Dermis blood vessel endothelial cell (primary cell): ENCODE data around the gene FANCG. TPM values are rescaled to one million over a fixed set of nuclear protein-coding genes. Genes with fewer than 3 reads are reported as not detected.

ENCODE experiments used
- DNase-seq: peaks from one replicate; pipeline ENCODE4 v3.0.0; 2010
- total RNA-seq: library from RNA; depleted of rRNA; stranded (reverse); fragments of >200 nt; gene quantifications from 2 replicates; pipeline ENCODE4 v1.2.3, GENCODE V29; 2014

The FANCG gene
- total RNA-seq, 1 donor from 2014 or later = 15.3 TPM

DNA sequence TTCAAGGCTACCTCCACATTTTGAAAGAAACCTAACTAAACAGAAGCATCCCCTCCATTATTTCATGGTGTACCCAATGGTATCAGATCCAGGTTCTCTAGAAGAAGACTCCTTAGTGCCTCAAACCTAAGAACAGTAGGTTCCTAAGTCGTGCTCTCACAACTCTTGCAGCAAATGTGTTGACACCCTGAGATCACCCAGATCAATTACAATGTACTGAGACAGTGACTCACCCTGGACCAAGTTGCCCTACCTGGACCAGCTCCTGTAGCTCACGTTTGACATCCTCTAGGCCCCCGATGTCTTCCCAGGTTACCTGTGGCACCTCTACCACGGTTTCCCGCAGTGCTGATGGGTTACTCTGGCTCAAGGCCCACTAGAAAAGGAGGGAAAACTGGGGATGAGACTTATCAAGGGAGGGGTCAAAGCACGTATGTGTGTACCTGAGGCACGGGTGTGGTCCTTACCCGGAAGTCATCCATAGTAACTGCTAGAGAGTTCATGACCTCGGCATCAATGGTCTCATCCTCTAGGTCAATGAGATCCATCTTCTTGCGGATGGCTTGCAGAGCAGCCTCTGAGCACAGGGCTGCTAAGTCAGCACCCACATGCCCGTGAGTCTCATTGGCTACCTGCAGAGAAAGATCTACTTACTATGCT is 19.1 kb downstream of the FANCG start:
- DNase-seq = no peak

DNA sequence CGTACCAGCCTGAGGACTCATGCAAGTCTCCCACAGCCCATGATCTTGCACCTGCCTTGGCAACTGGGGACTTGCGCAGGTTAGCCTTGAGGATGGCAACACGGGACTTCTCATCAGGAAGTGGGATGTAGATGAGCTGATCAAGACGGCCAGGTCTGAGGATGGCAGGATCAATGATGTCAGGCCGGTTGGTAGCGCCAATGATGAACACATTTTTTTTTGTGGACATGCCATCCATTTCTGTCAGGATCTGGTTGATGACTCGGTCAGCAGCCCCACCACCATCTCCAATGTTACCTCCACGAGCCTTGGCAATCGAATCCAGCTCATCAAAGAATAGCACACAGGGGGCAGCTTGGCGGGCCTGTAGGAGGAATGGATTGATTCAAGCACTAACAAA is 20.3 kb downstream of the FANCG start:
- no peak for DNase-seq

DNA sequence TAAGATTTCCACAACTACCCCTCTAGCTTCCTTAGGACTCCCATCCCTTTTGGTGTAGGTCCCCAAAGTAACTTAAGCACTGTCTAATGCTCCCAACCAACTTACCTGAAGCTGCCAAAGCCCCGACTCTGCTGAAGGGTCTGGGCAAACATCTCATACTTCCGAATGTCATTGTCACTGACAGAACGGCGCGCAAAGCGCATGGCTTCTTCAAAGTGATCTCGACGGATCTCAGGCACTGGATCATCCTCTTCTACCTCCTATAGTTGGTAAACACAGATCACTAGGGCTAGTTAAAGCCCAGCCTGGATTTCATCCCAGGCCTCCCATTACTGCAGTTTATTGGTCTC is 22.5 kb downstream of the FANCG start:
- DNase-seq = no peak

DNA sequence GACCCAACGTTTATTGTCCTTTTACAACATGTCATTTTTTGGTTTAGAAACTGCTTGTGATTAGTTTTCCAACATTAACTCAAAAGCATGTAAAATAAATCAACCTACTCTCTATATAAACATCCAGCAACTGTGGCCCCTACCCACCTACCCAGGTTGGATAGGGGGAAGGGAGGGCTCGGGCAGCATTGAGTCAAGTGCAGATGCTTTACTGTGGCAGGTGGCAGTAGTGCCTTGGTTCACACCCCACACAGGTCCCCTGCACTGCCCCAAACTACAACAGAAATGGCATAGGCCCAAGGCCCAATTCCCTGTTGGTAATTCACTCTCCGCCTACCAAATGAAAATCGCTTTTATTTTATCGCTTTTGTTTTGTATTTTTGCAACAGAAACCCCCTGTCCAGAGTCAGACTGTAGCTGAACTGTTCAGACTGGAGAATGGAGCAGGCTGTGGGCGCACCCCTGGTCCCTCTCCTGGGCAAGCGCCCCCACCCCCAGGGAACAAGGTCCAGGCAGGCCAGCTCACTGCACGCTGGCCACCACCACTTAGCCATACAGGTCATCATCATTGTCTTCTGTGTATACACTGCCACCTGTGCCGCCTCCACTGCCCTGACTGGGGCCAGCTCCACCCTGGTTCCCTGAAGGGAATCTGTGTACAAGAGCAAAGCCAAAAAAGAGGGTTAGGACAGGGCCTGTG is 23.0 kb downstream of the FANCG start:
- no peak for DNase-seq

DNA sequence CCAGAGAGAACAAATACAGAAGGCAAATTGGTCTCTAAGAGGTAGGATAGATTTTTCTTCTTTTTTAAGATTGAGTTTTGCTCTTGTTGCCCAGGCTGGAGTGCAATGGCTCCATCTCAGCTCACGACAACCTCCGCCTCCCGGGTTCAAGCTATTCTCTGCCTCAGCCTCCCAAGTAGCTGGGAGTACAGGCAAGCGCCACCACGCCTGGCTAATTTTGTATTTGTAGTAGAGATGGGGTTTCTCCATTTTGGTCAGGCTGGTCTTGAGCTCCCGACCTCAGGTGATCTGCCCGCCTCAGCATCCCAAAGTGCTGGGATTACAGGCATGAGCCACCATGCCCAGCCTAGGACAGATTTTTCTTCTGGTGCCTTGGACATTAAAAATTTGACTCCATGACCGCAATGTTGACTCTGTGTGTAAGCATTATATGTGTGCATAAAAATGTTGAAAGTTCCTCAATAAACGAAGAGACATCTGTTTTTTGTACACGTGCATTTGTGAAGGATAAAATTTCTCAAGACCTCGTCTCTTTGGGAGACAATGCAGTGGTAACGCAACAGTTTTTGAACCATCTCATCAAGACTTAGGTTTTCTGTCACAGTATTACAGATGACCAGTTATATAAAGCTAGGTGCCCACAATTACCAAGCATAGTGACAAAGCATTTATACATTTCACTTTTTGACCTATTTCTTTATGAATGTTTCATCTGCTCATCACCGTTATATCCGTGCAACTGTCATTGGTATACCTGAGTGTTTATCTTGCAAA is 24.7 kb downstream of the FANCG start:
- DNase-seq = no peak

DNA sequence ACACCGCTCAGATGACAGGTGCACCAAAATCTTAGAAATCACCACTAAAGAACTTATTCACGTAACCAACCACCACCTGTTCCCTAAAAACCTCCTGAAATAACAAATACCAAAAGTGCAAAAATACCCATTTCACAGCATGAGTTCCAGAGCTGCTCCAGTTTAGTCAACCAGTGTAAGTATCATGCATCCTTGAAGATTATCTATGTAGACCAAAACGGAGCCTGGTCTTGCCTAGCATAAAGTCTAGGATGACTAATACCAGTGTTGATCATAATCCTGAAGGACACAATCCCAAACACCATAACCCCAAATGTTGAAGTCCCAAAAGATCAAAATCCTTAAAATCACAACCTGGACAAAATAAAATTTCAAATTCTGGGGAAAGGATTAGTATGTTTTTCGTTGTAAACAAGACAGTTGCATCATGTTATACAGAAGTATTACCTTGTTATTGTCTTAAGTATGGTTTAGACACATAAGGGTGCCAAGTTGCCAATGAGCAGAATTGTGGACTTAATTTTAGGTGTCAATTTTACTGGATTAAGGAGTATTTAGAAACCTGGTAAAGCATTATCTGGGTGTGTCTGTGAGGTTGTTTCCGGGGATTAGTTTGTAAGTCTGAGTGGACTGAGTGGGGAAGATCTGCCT is 25.4 kb downstream of the FANCG start:
- DNase-seq = no peak

DNA sequence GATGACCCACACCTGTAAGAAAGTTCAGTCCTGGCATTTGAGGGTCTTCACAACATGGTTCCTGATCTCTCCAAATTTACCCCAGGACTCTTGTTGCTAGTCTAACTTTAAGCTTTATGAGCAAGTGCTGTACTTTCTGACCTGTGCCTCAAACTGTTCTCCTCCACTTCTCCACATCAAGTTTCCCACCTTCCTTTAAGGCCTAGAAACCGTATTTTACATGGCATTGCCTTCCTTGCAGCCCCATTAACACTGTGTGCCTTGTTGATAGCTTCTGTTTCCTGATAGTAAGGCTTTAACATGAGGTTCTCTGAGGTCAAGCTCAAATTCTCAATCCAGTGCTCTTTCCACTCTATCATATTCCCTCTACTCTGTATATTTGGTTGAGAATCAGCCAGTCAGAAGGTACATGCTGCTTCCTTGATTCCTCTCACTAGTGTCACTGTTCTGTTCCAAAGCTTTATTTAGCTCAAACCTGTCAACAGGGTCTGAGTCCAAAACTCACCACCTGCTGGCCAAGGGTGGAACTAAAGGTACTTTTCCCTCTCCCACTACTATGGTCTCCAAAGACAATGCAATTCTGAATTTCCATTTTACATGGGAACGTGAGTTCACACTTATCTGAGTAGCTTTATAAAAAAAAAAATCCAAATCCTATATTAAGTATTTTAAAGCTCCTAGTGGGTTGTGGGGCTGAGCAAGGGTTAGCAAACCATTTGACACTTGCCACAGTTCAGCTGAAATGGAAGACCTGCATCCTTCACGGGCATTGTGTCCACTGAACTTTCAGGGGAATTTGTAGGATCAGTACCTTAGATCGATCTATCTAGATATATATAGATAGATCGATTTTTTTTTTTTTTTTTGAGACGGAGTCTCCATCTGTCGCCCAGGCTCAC is 28.4 kb downstream of the FANCG start:
- DNase-seq = peak; percentile 75

DNA sequence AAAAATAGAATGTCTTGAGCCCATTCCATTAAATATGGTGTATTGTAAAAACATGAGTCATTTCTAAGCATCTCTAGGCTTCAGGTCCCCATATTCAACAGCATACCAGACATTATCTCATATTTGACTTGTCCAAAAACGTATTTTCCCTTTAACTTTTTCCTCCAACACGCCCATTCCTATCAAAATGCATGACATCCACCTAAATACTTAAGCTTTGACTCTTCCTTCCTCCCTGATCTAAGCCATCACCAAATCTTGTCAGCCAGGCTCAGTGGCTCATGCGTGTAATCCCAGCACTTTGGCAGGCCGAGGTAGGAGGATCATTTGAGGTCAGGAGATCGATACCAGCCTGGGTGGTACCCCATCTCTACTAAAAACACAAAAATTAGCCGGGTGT is 31.2 kb downstream of the FANCG start:
- no peak for DNase-seq

DNA sequence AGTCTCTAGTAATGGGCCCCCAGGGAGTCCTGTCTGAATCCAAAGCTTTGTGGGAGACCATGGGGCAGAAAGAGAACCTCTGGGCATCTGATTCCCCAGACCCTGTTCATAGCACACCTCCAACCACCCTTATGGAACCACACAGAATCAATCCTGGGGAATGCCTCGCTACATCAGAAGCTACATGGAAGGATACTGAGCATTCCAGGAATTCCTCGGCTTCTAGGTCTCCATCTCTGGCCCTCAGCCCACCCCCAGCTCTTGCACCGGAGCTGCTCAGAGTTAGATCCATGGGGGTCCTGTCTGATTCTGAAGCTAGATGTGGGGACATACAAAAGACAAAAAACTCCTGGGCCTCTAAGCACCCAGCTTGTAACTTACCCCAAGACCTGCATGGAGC is 35.7 kb downstream of the FANCG start:
- DNase-seq = no peak

DNA sequence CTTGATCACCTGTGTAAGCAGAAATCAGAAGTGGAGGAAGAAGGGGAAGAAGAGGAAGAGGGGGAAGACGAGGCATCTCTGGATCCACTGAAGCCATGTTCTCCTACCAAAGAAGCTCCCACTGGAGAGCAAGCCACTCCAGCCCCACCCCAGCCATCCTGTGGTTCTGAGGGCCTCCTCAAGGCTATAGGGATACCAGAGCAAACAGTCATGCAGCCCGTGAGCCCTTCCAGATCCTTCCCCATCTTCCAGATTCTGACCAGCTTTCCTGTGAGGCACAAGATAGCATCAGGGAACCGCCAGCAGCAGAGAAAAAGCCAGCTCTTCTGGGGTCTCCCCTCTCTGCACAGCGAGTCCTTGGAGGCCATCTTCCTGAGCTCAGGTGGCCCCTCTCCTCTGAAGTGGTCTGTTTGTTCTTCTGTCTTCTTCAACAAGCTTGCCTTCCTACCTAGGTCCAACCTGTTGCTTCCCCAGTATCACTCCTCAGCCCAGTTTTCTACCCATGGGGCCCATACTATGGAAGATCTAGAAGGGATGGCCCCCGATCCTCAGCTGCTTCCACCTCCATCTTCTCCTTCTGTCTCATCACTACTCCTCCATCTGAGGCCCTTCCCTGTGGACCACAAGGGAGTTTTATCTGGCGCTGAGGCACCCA is 36.7 kb downstream of the FANCG start:
- no peak for DNase-seq

DNA sequence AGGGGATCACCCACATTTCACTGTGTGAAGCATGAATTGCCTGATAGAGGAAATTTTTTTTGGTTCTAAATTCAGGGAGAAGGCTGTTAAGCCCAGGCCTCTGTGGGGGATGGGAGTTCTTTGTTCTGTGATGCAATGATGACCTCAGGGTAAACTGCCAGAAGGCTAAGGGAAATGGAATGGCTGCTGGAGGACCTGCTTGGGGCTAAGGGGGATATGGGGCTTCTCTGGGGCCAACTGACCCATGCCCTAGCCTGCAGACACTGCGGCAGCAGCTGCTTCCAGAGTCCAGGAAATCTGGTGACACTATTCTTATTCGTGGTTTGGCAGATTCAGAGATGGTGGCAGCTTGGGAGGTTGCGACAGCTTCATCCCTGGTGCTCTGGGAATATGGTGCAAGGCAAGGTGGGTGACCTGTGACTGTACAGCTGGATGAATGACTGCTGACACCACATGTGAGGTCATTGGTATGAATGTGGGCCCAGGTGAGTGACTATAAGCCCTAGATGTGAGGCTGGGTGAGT is 37.6 kb downstream of the FANCG start:
- no peak for DNase-seq

DNA sequence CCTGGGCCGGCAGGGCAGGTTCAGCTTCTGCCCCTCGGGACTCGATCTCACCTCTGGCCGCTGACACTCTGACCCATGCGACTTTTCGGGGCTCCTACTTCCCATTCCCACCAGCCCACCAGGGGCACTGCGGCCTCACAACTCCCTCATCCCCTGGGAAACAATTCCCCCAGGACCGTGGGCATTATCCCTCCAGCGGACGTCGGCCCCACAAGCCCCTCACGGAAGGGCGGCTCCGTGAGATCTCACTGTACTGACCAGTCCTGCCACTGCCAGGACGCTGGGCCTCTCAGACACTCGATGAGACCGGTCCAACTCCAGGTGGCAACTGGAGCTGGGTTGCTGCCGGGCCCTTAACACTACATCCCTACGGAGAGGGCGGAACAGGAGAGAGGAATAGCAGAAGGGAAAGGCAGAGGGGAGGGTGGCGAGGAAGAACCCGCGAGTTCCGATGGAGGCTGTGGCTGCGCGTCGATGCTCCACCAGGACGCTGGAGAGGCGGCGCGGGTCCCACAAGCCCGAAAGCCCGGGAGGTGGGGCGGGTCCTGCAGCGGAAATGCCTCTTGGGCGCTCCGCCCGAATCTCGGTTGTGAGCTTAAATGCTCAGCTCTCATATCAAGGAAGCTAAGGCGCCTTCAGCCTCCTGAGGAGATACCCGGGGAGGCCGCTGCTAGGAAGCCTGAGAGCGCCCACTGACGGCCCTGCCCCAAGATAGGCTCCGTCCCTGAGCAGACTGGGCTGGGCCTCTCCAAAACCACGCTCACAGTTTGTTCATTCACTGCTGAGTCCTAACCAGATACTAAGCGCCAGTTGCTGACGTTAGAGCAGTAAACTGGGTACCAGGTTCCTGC is 43.7 kb downstream of the FANCG start:
- DNase-seq = peak; percentile 57

DNA sequence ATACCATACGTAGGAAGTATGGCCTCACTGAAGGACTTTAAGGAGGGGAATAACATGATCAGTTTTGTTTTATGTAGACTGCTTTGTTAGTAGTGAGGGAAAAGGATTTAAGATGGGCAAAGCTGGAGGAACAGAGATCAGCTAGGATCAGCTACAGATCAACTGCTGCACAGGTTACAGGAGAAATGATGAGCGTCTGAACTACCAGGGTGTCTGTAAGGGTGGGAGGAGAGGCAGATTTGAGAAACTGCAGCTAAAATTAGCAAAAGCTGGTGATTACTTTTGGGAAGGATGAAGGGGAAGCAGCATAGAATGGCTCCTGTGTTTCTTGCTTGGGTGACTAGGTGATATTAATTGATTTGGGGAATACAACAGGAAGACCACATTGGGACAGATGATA is 46.6 kb downstream of the FANCG start:
- DNase-seq = no peak

DNA sequence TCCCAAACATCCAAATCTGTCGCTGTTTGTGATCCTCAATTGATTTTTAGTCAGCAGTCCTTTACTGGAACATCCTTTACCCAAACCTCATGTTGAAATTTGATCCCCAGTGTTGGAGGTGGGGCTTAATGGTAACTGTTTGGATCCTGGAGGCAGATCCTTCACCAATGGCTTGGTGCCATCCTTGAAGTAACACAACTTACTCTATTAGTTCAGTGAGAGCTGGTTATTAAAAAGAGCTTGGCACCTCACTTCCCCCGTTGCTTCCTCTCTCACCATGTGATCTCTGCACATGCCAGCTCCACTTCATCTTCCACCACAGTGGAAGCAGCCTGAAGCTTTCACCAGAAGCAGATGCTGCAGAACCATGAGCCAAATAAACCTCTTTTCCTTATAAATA is 49.9 kb downstream of the FANCG start:
- DNase-seq = no peak

DNA sequence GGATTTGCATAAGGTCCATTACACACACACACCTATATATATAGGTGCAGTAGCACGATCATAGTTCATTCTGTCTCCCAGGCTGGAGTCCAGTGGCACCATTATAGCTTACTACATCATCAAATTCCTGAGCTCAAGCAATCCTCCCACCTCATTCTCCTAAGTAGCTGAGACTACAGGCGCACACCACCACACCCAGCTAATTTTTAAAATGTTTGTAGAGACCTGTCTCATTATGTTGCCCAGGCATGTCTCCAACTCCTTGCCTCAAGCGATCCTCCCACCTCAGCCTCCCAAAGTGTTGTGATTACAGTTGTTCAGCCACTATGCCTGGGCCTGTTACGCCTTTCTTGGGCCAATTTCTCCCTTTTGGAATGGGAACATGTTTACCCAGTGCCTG is 50.5 kb downstream of the FANCG start:
- no peak for DNase-seq

DNA sequence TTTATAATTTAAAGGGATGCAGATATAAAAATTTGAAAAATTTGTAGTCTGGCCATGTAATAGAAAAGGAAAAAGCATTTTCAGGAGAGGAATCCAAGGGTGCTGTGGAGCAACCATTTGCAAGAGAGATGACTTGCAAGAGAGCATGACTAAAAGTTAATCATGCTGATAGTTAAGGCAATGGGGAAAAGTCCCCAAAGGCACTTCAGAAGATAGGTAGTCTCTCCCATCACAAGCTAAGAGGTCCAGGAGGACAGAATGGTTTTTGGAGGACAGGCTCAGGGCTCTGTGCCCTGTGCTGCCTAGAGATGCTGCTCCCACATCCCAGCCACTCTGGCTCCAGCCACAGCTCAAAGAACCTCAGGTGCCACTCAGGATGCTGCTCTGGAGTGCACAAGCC is 51.4 kb downstream of the FANCG start:
- no peak for DNase-seq

DNA sequence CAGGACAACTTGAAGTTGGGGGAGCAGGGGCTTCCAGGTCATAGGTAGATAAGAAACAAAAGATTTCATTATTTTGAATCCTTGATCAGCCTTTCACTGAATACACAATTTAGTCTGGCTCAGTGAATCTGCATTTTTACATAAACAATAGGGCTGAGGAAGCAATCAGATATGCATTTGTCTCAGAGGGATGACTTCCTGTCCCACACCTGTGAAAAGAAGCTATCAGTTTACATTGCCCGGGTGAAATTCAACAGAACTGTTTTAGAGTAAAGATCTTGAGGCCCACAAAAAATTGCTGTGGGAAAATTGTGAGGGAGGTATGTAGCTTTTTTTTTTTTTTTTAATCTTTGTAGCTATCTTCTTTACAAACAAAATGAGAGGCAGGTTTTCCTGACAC is 51.9 kb downstream of the FANCG start:
- DNase-seq = no peak

DNA sequence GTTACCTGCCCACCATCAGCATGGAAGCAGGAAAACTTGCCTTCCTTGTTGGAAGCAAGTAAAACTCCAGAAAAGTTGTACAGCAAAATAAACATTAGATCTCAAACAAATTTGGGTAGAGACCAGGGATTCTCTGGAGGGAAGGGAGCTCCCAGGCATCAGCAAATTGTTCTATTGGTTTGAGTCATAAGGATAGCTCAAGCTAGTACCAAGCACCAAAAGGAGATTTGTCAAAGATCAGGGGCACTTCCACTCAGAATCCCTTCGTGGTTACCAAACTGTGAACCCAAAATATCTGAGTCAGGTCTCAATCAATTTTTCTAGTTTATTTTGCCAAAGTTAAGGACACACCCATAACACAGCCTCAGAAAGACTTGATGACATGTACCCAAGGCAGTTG is 52.4 kb downstream of the FANCG start:
- no peak for DNase-seq

DNA sequence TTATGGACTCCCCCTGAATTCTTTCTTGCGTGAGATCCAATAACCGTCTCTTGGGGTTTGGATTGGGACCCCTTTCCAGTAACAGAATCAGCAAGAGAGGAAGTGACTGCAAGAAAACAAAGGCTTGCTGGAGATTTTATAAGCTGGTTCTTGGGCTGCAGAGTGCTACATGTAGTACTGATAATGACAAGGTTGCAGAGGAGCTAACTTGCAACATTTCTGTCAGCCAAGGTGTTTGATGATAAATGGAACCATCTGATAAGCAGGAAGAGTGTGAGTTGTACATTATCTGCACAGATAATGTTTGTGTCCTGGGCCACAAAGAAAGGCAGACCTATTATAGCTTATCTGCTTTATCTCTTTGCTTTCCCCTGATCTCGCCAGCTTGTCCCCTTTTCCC is 53.1 kb downstream of the FANCG start:
- DNase-seq = peak; percentile 5
